ENCODE results near the gene ABHD6.
"Not testable (repeated sequence)": the region's sequence is repeated elsewhere in the genome, so short reads cannot be mapped to it uniquely, and the experiment has no call there.

The ABHD6 gene

GRCh38 chr3:58336135-58336882 is 98.7 kb downstream of the ABHD6 start:
- Histone ChIP-seq H3K4me3 (ENCODE audit: low read depth, low read length) (no peak overlapping the region), H3K27ac (peak overlapping the region; percentile 24), H3K36me3 (replicated peaks) (no peaks in the 10 kb centered on the region), H3K27me3 (replicated peaks) (no peaks in the 10 kb centered on the region)
- in situ Hi-C loops (cut with HindIII; ENCODE audit: low pct_ligation_motif_present, low sequenced_read_pairs), result no loop called here
- peak; percentile 32 for DNase-seq
- no peak for TF ChIP-seq CTCF (IDR thresholded peaks at IDR 0.05; ENCODE audit: low read depth, low read length, missing control alignments)

- in situ Hi-C loops (cut with HindIII; ENCODE audit: low pct_ligation_motif_present, low sequenced_read_pairs), result no loop called here
- no peak overlapping the region for H3K27ac ChIP-seq
Observed at GRCh38 chr3:58337190-58337589, 99.6 kb downstream of the ABHD6 start.

GRCh38 chr3:58339146-58339545 is 101.6 kb downstream of the ABHD6 start:
- H3K4me3 ChIP-seq (ENCODE audit: low read depth, low read length); in situ Hi-C loops (cut with HindIII; ENCODE audit: low pct_ligation_motif_present, low sequenced_read_pairs); H3K27ac ChIP-seq; H3K27me3 ChIP-seq (replicated peaks); H3K36me3 ChIP-seq (replicated peaks); DNase-seq: not testable (repeated sequence)

More at GRCh38 chr3:58337190-58337589, 99.6 kb downstream of the ABHD6 start:
- no peaks in the 10 kb centered on the region for H3K27me3 ChIP-seq (replicated peaks)
- no peak overlapping the region for H3K4me3 ChIP-seq (ENCODE audit: low read depth, low read length)
- no peaks in the 10 kb centered on the region for H3K36me3 ChIP-seq (replicated peaks)
- DNase-seq, result no peak
- TF ChIP-seq CTCF (IDR thresholded peaks at IDR 0.05; ENCODE audit: low read depth, low read length, missing control alignments), result no peak

- Histone ChIP-seq H3K27me3 (replicated peaks) (no peaks in the 10 kb centered on the region), H3K4me3 (ENCODE audit: low read depth, low read length) (no peak overlapping the region), H3K36me3 (replicated peaks) (no peaks in the 10 kb centered on the region), H3K27ac (no peak overlapping the region)
- TF ChIP-seq CTCF (IDR thresholded peaks at IDR 0.05; ENCODE audit: low read depth, low read length, missing control alignments), result no peak
- in situ Hi-C loops (cut with HindIII; ENCODE audit: low pct_ligation_motif_present, low sequenced_read_pairs), result no loop called here
- no peak for DNase-seq
Observed at GRCh38 chr3:58340594-58341244, 103.1 kb downstream of the ABHD6 start.

GRCh38 chr3:58341376-58341775 is 103.8 kb downstream of the ABHD6 start:
- in situ Hi-C loops (cut with HindIII; ENCODE audit: low pct_ligation_motif_present, low sequenced_read_pairs), result no loop called here
- Histone ChIP-seq H3K4me3 (ENCODE audit: low read depth, low read length) (no peak overlapping the region), H3K27me3 (replicated peaks) (no peaks in the 10 kb centered on the region), H3K36me3 (replicated peaks) (no peaks in the 10 kb centered on the region), H3K27ac (no peak overlapping the region)
- no peak for TF ChIP-seq CTCF (IDR thresholded peaks at IDR 0.05; ENCODE audit: low read depth, low read length, missing control alignments)
- DNase-seq, result no peak

GRCh38 chr3:58342676-58343075 is 105.1 kb downstream of the ABHD6 start:
- in situ Hi-C loops (cut with HindIII; ENCODE audit: low pct_ligation_motif_present, low sequenced_read_pairs), result no loop called here
- Histone ChIP-seq H3K36me3 (replicated peaks) (no peaks in the 10 kb centered on the region), H3K4me3 (ENCODE audit: low read depth, low read length) (no peak overlapping the region), H3K27ac (no peak overlapping the region), H3K27me3 (replicated peaks) (no peaks in the 10 kb centered on the region)
- no peak for TF ChIP-seq CTCF (IDR thresholded peaks at IDR 0.05; ENCODE audit: low read depth, low read length, missing control alignments)
- no peak for DNase-seq
